Activated CD4-positive, alpha-beta T cell treated with anti-CD3 and anti-CD28 coated beads for 36 hours (primary cell): ENCODE results near the gene PDF. TPM values are rescaled to one million over a fixed set of nuclear protein-coding genes. Genes with fewer than 3 reads are reported as not detected.
"Not testable (repeated sequence)": the region's sequence is repeated elsewhere in the genome, so short reads cannot be mapped to it uniquely, and the experiment has no call there.

Source experiments
- ATAC-seq: fragments of 200-7000 bp; cut with Tn5 transposase; one replicate; pipeline ENCODE4 v1.10.0; 2021; ENCODE audit warnings: mild to moderate bottlenecking, moderate library complexity
- CTCF ChIA-PET: fragments of 350-600 bp; sonication (Branson Sonifier 250); formaldehyde crosslinking; loops from one replicate; lab custom pipeline; 2021; ENCODE audit warnings: antibody characterized with exemption; lab: Charles Lee
- POLR2A ChIA-PET: fragments of 350-600 bp; sonication (Branson Sonifier 250); formaldehyde crosslinking; loops from one replicate; lab custom pipeline; 2021; ENCODE audit warnings: antibody characterized with exemption, inconsistent platforms; lab: Charles Lee
- DNase-seq: peaks from one replicate; pipeline ENCODE4 v3.0.0-alpha.2; 2020
- H3K27ac Mint-ChIP-seq: one replicate; pipeline ENCODE4 v1.8.0; 2021; ENCODE audit warnings: mixed read lengths
- H3K27me3 Mint-ChIP-seq: one replicate; pipeline ENCODE4 v1.8.0; 2021; ENCODE audit warnings: mixed read lengths
- H3K36me3 Mint-ChIP-seq: one replicate; pipeline ENCODE4 v1.8.0; 2021; ENCODE audit warnings: low read depth, mixed read lengths
- H3K4me1 Mint-ChIP-seq: one replicate; pipeline ENCODE4 v1.8.0; 2021; ENCODE audit warnings: mixed read lengths
- H3K4me3 Mint-ChIP-seq: one replicate; pipeline ENCODE4 v1.8.0; 2021; ENCODE audit warnings: mild to moderate bottlenecking, moderate library complexity, mixed read lengths
- H3K9me3 Mint-ChIP-seq: one replicate; pipeline ENCODE4 v1.8.0; 2021; ENCODE audit warnings: low read depth, mixed read lengths
- intact Hi-C, 2 experiments: fragments of 100-400 bp; cut with DNase I in 1 of 2; cut with micrococcal nuclease in 1 of 2; formaldehyde crosslinking; loops; one replicate each; pipeline versions ENCODE4 v1.14.2 to v1.15.1; 2022 to 2024; cut with DNase I, micrococcal nuclease
- total RNA-seq, 2 experiments: library from RNA; stranded (reverse); gene quantifications; one replicate each; pipeline ENCODE4 v1.2.3, GENCODE V29; 2021

Gene PDF
- total RNA-seq, 2 experiments from 2014 or later: 10.1 to 19.9 TPM

- peaks cover 19% of the 10 kb centered on the region for H3K4me1 Mint-ChIP-seq
- intact Hi-C loops: no loop called here
- H3K27me3 Mint-ChIP-seq: no peaks in the 10 kb centered on the region
- no peak overlapping the region for H3K4me3 Mint-ChIP-seq
- CTCF ChIA-PET: no interaction called here
- no peak for ATAC-seq
- POLR2A ChIA-PET: no interaction called here
- H3K36me3 Mint-ChIP-seq: peaks cover 44% of the 10 kb centered on the region
- no peak for DNase-seq
- H3K27ac Mint-ChIP-seq: no peak overlapping the region
- no peaks in the 10 kb centered on the region for H3K9me3 Mint-ChIP-seq
Observed at GRCh38 chr16:69363281-69363717, 32.9 kb upstream of the PDF start.

- ATAC-seq, CTCF ChIA-PET, H3K9me3 Mint-ChIP-seq, H3K4me1 Mint-ChIP-seq, H3K27ac Mint-ChIP-seq, intact Hi-C loops, H3K27me3 Mint-ChIP-seq, DNase-seq, H3K4me3 Mint-ChIP-seq, POLR2A ChIA-PET: not testable (repeated sequence)
- H3K36me3 Mint-ChIP-seq: peaks cover 31% of the 10 kb centered on the region
Observed at GRCh38 chr16:69360070-69360469, 29.7 kb upstream of the PDF start.

- H3K9me3 Mint-ChIP-seq: no peaks in the 10 kb centered on the region
- CTCF ChIA-PET: interaction anchor here (0.8 kb wide), 1 partner anchor 403 kb away, joined by 3 read pairs; no protein-coding TSS in a partner anchor
- no peaks in the 10 kb centered on the region for H3K27me3 Mint-ChIP-seq
- DNase-seq (no peak), ATAC-seq (no peak)
- intact Hi-C loops: no loop called here
- POLR2A ChIA-PET: interaction anchor here (0.6 to 0.7 kb wide), 2 partner anchors 26 to 701 kb away, joined by 4 to 6 read pairs; no protein-coding TSS in a partner anchor
- no peak within 1 kb of the TSS for H3K27ac Mint-ChIP-seq
- no peak within 1 kb of the TSS for H3K4me3 Mint-ChIP-seq
- peaks cover 29% of the 10 kb centered on the region for H3K36me3 Mint-ChIP-seq
- H3K4me1 Mint-ChIP-seq: no peaks in the 10 kb centered on the region
Observed at GRCh38 chr16:69351309-69352027, 21.1 kb upstream of the PDF start, which contains the start of gene TMED6. Gene TMED6 (minus strand): TSS chr16:69351786. CDS start chr16:69351753, 33 bp downstream.

- ChIA-PET POLR2A (no interaction called here), CTCF (interaction anchor here (0.8 kb wide), 2 partner anchors 374 to 404 kb away, joined by 3 to 4 read pairs; no protein-coding TSS in a partner anchor)
- Mint-ChIP-seq H3K4me1 (peaks cover 5% of the 10 kb centered on the region), H3K4me3 (no peak overlapping the region), H3K27me3 (no peaks in the 10 kb centered on the region), H3K9me3 (no peaks in the 10 kb centered on the region), H3K27ac (no peak overlapping the region), H3K36me3 (peaks cover 29% of the 10 kb centered on the region)
- ATAC-seq (no peak), DNase-seq (no peak)
- intact Hi-C loops: no loop called here
Observed at GRCh38 chr16:69350536-69351133, 20.2 kb upstream of the PDF start.

- DNase-seq: no peak
- ChIA-PET CTCF (no interaction called here), POLR2A (no interaction called here)
- H3K9me3 Mint-ChIP-seq: no peaks in the 10 kb centered on the region
- peaks cover 31% of the 10 kb centered on the region for H3K36me3 Mint-ChIP-seq
- H3K4me3 Mint-ChIP-seq: no peak overlapping the region
- H3K4me1 Mint-ChIP-seq: peaks cover 8% of the 10 kb centered on the region
- no peak overlapping the region for H3K27ac Mint-ChIP-seq
- H3K27me3 Mint-ChIP-seq: no peaks in the 10 kb centered on the region
- ATAC-seq: no peak
- intact Hi-C loops: no loop called here
Observed at GRCh38 chr16:69349536-69349935, 19.1 kb upstream of the PDF start.

GRCh38 chr16:69348222-69348621, 17.8 kb upstream of the PDF start:
- H3K4me3 Mint-ChIP-seq: no peak overlapping the region
- peaks cover 36% of the 10 kb centered on the region for H3K36me3 Mint-ChIP-seq
- ChIA-PET CTCF (interaction anchor here (0.6 kb wide), 1 partner anchor 48 kb away, joined by 3 read pairs; no protein-coding TSS in a partner anchor), POLR2A (interaction anchor here (0.7 kb wide), 1 partner anchor 13 kb away, joined by 3 read pairs; no protein-coding TSS in a partner anchor)
- no peak overlapping the region for H3K27ac Mint-ChIP-seq
- no peaks in the 10 kb centered on the region for H3K27me3 Mint-ChIP-seq
- no peak for DNase-seq
- H3K4me1 Mint-ChIP-seq: peaks cover 8% of the 10 kb centered on the region
- ATAC-seq: no peak
- H3K9me3 Mint-ChIP-seq: no peaks in the 10 kb centered on the region
- intact Hi-C loops: no loop called here

- ATAC-seq: no peak
- H3K27ac Mint-ChIP-seq: no peak overlapping the region
Observed at GRCh38 chr16:69346683-69347082, 16.3 kb upstream of the PDF start.

GRCh38 chr16:69345923-69346322, 15.5 kb upstream of the PDF start:
- Mint-ChIP-seq H3K27me3 (no peaks in the 10 kb centered on the region), H3K27ac (no peak overlapping the region), H3K4me3 (no peak overlapping the region), H3K9me3 (no peaks in the 10 kb centered on the region), H3K36me3 (peaks cover 47% of the 10 kb centered on the region), H3K4me1 (peaks cover 20% of the 10 kb centered on the region)
- ChIA-PET CTCF (no interaction called here), POLR2A (interaction anchor here (0.8 to 1.2 kb wide), 2 partner anchors 9 to 35 kb away, joined by 4 read pairs; no protein-coding TSS in a partner anchor)
- intact Hi-C loops: no loop called here
- DNase-seq (no peak), ATAC-seq (peak; percentile 14)

More at GRCh38 chr16:69346683-69347082, 16.3 kb upstream of the PDF start:
- H3K36me3 Mint-ChIP-seq: peaks cover 39% of the 10 kb centered on the region
- H3K27me3 Mint-ChIP-seq: no peaks in the 10 kb centered on the region
- no peak for DNase-seq
- intact Hi-C loops: no loop called here
- H3K4me3 Mint-ChIP-seq: no peak overlapping the region
- ChIA-PET POLR2A (interaction anchor here (0.5 to 1.2 kb wide), 2 partner anchors 10 to 683 kb away, joined by 3 to 4 read pairs; no protein-coding TSS in a partner anchor), CTCF (interaction anchor here (0.7 kb wide), 1 partner anchor 36 kb away, joined by 3 read pairs; no protein-coding TSS in a partner anchor)
- H3K9me3 Mint-ChIP-seq: no peaks in the 10 kb centered on the region
- H3K4me1 Mint-ChIP-seq: peaks cover 12% of the 10 kb centered on the region

- Mint-ChIP-seq H3K27me3 (no peaks in the 10 kb centered on the region), H3K27ac (no peak overlapping the region), H3K36me3 (peaks cover 58% of the 10 kb centered on the region), H3K4me1 (peaks cover 27% of the 10 kb centered on the region), H3K9me3 (no peaks in the 10 kb centered on the region), H3K4me3 (no peak overlapping the region)
- POLR2A ChIA-PET: interaction anchor here (0.7 kb wide), 2 partner anchors 60 to 207 kb away, joined by 3 read pairs; no protein-coding TSS in a partner anchor
- intact Hi-C loops: no loop called here
- ATAC-seq (no peak), DNase-seq (no peak)
- CTCF ChIA-PET: no interaction called here
Observed at GRCh38 chr16:69344171-69344570, 13.8 kb upstream of the PDF start.

- Mint-ChIP-seq H3K36me3 (peaks cover 58% of the 10 kb centered on the region), H3K27ac (peak overlapping the region; percentile 98), H3K27me3 (no peaks in the 10 kb centered on the region), H3K9me3 (no peaks in the 10 kb centered on the region), H3K4me3 (peak overlapping the region; percentile 96), H3K4me1 (peaks cover 39% of the 10 kb centered on the region)
- DNase-seq (peak; percentile 55), ATAC-seq (peak; percentile 2)
- ChIA-PET POLR2A (interaction anchor here (0.7 to 1.3 kb wide), 4 partner anchors 9 to 104 kb away, joined by 3 to 10 read pairs (median 4); partner anchors contain the start of gene PDF), CTCF (interaction anchor here (0.6 to 2.5 kb wide), 8 partner anchors 9 to 85 kb away, joined by 3 to 8 read pairs (median 3); partner anchors contain the start of gene PDF)
- intact Hi-C loops: no loop called here
Observed at GRCh38 chr16:69340095-69340644, 9.8 kb upstream of the PDF start.
